GM18870 (cell line): ENCODE measurements around the gene RFPL3.
"Not testable (repeated sequence)": the region's sequence is repeated elsewhere in the genome, so short reads cannot be mapped to it uniquely, and the experiment has no call there.

ENCODE experiments used
- ATAC-seq: cut with Tn5 transposase; IDR thresholded peaks from one replicate; pipeline ENCODE4 v1.9.1; 2021; ENCODE audit warnings: moderate library complexity; ENCODE audit not compliant: unreplicated experiment

Gene RFPL3

GRCh38 chr22:32352681-32353080 lies 5.0 kb upstream of the RFPL3 start:
- no peak for ATAC-seq

- no peak for ATAC-seq
Observed at GRCh38 chr22:32353292-32353691, 4.4 kb upstream of the RFPL3 start.

GRCh38 chr22:32353840-32354239 lies 3.8 kb upstream of the RFPL3 start:
- no peak for ATAC-seq

- ATAC-seq, result no peak
Observed at GRCh38 chr22:32354360-32355351, 3.0 kb upstream of the RFPL3 start.

DNA sequence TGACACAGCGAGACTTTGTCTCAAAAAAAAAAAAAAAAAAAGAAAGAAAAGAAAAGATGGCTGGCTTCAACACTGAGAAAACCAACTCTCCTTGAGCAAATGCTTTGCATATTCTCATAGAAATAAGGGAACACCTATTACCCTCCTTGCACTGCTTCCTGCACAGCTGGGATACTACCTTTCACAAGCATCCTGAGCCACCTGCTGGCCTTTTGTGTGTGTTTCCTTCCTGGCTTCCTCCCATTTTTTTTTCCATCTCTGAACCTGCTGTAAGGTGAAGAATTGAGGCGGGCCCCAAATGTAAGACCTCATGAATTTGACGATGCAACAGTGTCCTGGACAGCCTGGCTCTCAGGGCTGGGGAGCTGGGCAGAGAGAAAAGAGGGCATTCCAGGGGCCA lies 1.9 kb upstream of the RFPL3 start:
- no peak for ATAC-seq

DNA sequence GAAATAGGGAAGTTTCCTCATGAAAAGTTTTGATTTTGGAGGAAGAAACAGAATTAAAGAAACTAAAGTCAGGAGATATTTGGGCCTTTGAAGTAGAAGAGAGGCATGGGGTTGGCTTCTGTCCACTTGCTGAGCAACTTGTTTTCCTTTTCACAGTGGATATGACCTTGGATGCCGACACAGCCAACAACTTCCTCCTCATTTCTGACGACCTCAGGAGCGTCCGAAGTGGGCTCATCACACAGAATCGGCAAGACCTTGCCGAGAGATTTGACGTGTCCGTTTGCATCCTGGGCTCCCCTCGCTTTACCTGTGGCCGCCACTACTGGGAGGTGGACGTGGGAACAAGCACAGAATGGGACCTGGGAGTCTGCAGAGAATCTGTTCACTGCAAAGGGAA lies 2.4 kb downstream of the RFPL3 start:
- ATAC-seq, result not testable (repeated sequence)

DNA sequence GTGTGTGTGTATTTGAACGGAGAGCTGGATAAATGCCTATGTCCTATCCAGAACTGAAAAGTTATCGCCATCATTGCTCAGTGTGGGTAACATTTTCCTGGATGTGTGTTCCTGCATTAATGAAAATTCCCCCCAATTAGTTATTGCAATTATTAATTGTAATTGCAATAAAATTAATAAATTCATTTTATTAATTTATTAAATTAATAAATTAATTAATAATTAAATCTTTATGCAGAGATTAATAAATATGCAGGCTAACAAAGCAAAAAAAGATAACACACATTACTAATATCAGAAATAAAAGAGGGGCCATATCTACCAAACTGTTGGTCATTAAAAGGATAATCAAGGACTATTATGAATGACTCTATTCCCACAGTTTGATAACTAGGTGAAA lies 3.6 kb downstream of the RFPL3 start:
- no peak for ATAC-seq

GRCh38 chr22:32364210-32364609 lies 6.5 kb downstream of the RFPL3 start:
- no peak for ATAC-seq

DNA sequence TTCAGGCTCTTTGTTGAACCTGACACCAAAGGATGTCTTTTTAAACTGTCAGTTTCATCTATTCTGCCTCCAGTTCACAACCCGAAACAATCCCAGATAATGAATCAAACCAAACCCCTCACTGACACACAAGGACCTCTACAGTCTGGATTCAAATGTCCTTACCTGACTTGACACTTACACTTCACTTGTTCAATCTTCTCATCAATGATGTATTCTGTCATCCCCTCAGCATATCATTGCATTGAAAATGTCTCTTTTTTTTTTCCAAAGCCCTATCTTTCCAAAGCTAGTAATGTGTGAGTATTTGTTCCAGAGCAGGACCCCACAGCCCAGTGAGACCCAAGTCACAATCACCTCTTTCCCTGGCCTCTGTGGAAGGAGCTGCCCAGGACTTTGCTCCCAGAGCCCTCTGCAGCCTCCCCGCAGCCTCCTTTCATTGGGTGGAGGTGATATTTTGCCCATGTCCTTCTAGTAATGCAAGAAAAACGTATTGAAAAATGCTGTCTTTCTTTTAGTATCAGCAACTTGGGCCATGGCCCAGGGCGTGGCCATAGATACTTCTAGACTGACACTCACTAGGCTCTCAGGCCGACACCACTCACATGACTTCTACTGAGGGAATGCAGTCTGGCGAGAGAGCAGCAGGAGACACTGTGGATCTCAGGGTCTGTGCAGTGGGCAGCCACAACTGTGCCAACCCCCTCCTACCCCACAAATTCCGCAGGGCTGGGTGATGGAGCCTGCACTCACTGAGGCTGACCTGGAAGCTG lies 18.2 kb downstream of the RFPL3 start:
- no peak for ATAC-seq

DNA sequence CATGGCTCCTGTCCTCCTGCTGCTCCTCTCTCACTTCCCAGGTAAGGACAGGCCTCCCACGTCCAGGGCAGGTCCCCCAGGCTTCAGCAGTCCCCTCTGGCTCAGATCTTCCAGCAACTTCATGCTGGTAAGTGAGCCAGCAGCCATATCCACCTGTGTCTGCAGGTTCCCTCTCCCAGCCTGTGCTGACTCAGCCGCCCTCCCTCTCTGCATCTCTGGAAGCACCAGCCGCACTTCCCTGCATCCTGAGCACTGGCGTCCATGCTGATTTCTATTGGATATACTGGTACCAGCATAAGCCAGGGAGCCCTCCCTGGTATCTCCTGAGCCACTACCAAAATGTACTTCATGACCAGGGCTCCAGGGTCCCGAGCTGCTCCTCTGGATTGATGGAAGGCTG lies 19.0 kb downstream of the RFPL3 start:
- ATAC-seq, result no peak

DNA sequence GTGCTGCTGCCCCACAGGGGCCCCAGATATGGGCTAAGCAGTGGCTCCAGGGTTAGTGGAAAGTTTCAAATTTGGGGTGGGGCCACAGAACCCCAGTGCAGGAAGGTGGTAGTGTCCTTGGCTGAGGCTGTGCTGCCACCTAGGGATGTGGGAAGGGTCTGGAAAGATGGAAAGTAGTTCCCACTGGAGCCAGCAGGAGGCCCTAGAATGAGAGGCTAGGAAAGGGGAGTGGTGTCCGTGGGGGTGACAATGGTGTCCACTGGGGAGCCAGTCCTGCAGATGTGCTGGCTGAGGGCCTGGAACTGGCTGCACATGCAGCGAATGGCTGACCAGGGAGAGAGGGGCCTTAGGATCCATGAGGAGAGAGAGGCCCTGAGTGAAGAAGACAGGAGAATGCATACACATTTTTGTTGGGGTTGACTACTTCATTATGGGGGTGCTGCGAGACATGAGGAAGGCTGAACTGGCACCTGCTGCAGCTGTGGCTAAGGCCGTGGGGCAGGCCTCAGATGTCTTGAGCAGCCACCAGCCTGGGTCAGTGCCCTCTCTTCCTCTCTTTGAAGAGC lies 21.1 kb downstream of the RFPL3 start:
- ATAC-seq, result no peak

DNA sequence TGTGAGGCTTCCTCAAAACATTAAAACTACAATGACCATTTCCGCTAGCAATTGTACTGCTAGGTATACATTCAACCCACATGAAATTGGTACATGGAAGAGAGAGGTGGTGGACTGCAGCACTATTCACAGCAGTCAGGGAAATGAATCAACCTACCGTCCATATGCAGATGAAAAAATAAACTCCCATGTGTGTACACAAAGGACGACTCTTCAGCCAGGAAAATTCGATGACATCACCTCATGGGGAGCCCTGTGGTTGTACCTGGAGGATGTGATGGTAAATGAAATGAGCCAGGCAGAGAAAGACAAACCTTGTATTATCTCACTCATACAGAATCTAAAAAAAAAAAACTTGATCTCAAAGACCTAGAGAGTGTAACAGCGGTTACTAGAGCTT lies 23.3 kb downstream of the RFPL3 start:
- no peak for ATAC-seq

DNA sequence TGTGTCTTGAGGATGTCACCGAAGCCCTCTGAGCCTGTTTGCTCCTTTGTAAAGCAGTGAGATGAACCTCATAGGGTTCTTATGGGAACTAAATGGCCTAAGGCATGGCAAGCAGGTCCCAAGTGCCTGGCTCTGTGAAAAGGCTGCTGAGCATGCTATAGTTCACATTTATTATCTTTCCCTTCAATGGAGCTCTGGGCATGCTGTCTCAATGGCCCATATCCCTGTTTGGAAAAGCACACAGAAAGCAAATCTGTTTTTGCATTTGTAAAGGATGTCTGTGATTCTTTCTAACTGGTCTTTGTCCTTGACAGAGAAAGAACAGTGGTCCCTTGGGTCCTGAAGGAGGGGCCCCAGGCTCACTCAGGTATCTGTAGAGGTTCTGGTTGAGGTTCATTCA lies 28.0 kb downstream of the RFPL3 start:
- no peak for ATAC-seq

GRCh38 chr22:32389685-32390084 lies 32.0 kb downstream of the RFPL3 start:
- ATAC-seq, result no peak

GRCh38 chr22:32395107-32395506 lies 37.4 kb downstream of the RFPL3 start:
- ATAC-seq, result no peak

GRCh38 chr22:32396255-32396654 lies 38.6 kb downstream of the RFPL3 start:
- no peak for ATAC-seq

DNA sequence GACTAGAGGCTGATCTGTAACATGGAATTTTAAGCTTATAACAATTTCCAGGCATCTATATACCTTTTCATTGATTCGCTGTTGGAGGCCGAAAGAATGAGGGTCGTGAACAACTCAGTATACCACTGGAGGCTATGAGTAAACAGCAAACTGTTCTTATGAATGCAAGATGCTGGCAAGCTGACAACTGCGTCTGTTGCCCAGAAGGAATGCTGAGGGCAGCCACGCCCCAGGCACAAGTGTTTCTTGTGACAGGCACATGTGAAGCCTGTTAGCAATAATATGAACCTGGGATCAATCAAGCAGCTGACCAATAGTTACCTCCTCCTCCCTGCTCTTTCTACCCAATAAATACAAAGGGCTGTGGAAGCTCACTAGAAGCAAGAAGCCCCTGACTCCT lies 39.1 kb downstream of the RFPL3 start:
- no peak for ATAC-seq

DNA sequence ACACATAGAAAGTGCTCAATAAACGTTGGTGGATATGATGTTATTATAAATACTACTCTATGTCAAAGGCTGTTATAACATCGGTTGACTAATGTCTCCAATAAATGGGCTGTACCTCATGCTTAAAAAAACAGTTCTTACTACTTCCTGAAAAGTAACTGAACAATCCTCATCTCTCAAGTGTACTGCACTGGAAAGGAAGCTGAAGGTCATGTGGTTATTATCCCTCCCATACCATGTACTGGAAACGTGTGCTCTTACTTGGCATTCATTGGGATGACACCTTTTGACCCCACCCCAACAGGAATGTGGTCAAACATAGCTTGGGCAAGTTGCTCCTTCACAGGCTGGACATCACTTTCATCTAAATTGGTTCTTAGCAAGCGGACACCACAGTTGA lies 43.8 kb downstream of the RFPL3 start:
- ATAC-seq, result no peak

DNA sequence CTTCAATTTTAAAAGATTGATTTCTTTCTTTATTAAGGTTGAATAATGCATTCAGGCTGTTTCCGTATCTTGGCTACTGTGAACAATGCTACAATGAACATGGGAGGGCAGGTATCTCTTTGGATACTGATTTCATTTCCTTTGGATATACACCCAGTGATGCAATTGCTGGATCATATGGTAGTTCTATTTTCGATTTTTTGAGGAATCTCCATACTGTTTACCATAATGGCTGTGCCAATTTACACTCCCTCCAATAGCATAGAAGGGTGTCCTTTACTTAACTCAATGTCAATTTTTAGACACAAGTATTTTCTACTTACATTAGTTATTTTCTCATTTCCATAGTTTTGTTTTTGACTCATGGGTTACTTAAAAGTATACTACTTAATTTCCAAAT lies 46.4 kb downstream of the RFPL3 start:
- ATAC-seq, result no peak

DNA sequence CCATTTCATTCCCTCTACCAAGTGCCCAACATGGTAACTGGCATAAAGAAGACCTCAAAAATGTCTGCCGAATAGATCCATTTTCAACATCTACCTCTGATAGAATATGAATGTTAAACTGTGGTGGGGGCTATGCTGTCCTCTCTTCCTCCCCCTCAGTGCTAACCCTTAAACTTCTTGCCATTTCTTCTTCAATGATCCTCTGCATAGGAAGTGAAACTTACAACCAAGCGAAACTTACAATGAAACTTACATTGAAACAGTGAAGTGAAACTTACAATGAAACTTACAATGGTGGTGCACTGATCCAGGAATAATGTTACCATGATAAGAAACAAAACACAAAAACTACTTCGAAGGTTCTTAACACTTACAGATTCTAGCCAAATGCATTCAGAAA lies 49.6 kb downstream of the RFPL3 start:
- peak; percentile 41 for ATAC-seq

- ATAC-seq, result no peak
Observed at GRCh38 chr22:32407936-32408335, 50.3 kb downstream of the RFPL3 start.

DNA sequence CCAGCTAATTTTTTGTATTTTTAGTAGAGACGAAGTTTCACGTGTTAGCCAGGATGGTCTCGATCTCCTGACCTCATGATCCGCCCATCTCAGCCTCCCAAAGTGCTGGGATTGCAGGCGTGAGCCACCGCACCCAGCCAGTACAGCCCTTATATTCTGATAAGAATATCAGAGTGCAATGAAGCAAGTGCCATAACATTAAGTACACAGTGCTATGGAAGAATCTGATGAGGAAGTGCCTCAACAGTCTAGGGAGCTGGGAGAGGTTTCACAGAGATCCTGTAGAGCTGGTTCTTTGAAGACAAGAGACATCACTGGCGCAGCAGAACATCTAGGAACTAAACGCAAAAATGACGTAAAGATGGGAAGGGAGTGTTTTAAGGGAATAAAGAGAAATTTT lies 52.3 kb downstream of the RFPL3 start:
- ATAC-seq, result no peak
